ENCODE measurements around the gene TOM1L1.
A peak's percentile ranks its signal among the peaks of the same experiment; 100 is the strongest.

TOM1L1 gene

DNA sequence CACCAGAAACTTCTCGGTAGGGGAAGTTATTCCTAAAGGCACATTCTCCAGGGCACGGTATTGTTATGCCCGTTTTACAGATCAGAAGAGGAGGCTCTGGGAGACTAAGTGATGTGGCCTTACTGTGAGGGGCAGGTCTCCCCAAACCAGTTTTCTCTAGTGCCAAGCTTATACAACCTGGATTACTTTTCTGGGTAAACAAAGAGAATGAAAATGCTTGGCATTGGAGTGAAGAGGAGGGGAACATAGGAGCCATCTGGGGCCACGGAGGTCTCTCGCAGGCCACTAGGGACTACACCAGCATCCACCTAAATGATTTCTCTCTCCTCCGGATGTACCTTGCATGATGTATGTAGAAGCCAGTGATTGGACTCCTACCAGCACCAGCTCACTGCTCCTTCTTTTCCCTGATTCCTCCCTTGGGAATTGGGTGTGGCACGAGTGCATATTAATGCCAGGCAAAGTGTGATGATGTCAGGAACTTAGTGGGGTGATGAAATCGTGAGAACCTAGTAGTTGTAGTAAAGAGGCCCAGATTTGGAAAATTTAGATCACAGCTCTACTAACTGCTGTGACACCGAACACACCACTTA, 674 bp downstream of the TOM1L1 start (continued):
- TF ChIP-seq, protein P1, sequence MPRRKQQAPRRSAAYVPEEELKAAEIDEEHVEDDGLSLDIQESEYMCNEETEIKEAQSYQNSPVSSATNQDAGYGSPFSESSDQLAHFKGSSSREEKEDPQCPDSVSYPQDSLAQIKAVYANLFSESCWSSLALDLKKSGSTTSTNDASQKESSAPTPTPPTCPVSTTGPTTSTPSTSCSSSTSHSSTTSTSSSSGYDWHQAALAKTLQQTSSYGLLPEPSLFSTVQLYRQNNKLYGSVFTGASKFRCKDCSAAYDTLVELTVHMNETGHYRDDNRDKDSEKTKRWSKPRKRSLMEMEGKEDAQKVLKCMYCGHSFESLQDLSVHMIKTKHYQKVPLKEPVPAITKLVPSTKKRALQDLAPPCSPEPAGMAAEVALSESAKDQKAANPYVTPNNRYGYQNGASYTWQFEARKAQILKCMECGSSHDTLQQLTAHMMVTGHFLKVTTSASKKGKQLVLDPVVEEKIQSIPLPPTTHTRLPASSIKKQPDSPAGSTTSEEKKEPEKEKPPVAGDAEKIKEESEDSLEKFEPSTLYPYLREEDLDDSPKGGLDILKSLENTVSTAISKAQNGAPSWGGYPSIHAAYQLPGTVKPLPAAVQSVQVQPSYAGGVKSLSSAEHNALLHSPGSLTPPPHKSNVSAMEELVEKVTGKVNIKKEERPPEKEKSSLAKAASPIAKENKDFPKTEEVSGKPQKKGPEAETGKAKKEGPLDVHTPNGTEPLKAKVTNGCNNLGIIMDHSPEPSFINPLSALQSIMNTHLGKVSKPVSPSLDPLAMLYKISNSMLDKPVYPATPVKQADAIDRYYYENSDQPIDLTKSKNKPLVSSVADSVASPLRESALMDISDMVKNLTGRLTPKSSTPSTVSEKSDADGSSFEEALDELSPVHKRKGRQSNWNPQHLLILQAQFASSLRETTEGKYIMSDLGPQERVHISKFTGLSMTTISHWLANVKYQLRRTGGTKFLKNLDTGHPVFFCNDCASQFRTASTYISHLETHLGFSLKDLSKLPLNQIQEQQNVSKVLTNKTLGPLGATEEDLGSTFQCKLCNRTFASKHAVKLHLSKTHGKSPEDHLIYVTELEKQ (tag by site-specific recombination; IDR thresholded peaks at IDR 0.05; ENCODE audit: borderline replicate concordance): no peak
- no peak for TF ChIP-seq GLI4 (tag by site-specific recombination; IDR thresholded peaks at IDR 0.05)
- TF ChIP-seq SCRT2 (tag by site-specific recombination; IDR thresholded peaks at IDR 0.05): no peak
- no peak for TF ChIP-seq SETDB1 (IDR thresholded peaks at IDR 0.05; ENCODE audit: insufficient read length, low read length)
- TF ChIP-seq ZNF10 (tag by site-specific recombination; IDR thresholded peaks at IDR 0.05): 0 out of 2 replicates have a peak, but pooled peaks have one; percentile 58
- TF ChIP-seq ZNF624 (tag by site-specific recombination; IDR thresholded peaks at IDR 0.05): no peak
- TF ChIP-seq, protein P2, sequence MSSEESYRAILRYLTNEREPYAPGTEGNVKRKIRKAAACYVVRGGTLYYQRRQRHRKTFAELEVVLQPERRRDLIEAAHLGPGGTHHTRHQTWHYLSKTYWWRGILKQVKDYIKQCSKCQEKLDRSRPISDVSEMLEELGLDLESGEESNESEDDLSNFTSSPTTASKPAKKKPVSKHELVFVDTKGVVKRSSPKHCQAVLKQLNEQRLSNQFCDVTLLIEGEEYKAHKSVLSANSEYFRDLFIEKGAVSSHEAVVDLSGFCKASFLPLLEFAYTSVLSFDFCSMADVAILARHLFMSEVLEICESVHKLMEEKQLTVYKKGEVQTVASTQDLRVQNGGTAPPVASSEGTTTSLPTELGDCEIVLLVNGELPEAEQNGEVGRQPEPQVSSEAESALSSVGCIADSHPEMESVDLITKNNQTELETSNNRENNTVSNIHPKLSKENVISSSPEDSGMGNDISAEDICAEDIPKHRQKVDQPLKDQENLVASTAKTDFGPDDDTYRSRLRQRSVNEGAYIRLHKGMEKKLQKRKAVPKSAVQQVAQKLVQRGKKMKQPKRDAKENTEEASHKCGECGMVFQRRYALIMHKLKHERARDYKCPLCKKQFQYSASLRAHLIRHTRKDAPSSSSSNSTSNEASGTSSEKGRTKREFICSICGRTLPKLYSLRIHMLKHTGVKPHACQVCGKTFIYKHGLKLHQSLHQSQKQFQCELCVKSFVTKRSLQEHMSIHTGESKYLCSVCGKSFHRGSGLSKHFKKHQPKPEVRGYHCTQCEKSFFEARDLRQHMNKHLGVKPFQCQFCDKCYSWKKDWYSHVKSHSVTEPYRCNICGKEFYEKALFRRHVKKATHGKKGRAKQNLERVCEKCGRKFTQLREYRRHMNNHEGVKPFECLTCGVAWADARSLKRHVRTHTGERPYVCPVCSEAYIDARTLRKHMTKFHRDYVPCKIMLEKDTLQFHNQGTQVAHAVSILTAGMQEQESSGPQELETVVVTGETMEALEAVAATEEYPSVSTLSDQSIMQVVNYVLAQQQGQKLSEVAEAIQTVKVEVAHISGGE (tag by site-specific recombination; conservative IDR thresholded peaks at IDR 0.05; ENCODE audit: low read depth): peak; percentile 12; the same call in 1 of the 2 replicates
- 0 out of 2 replicates have a peak, but pooled peaks have one; percentile 7 for TF ChIP-seq GFI1B (tag by site-specific recombination; IDR thresholded peaks at IDR 0.05)
- TF ChIP-seq, protein P3, sequence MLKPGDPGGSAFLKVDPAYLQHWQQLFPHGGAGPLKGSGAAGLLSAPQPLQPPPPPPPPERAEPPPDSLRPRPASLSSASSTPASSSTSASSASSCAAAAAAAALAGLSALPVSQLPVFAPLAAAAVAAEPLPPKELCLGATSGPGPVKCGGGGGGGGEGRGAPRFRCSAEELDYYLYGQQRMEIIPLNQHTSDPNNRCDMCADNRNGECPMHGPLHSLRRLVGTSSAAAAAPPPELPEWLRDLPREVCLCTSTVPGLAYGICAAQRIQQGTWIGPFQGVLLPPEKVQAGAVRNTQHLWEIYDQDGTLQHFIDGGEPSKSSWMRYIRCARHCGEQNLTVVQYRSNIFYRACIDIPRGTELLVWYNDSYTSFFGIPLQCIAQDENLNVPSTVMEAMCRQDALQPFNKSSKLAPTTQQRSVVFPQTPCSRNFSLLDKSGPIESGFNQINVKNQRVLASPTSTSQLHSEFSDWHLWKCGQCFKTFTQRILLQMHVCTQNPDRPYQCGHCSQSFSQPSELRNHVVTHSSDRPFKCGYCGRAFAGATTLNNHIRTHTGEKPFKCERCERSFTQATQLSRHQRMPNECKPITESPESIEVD (tag by site-specific recombination; IDR thresholded peaks at IDR 0.05): peak; percentile 9; the same call in 1 of the 2 replicates
- TF ChIP-seq ZNF701 (tag by site-specific recombination; IDR thresholded peaks at IDR 0.05): no peak
- no peak for TF ChIP-seq ZNF174 (tag by site-specific recombination; IDR thresholded peaks at IDR 0.05)
- TF ChIP-seq ZNF274 (IDR thresholded peaks at IDR 0.05; ENCODE audit: low read length): no peak
- TF ChIP-seq ZNF274 (tag by site-specific recombination; IDR thresholded peaks at IDR 0.05; ENCODE audit: borderline replicate concordance): no peak
- no peak for TF ChIP-seq ZNF48 (tag by site-specific recombination; IDR thresholded peaks at IDR 0.05)
- no peak for TF ChIP-seq ZNF571 (tag by site-specific recombination; IDR thresholded peaks at IDR 0.05)
- no peak for TF ChIP-seq ZNF426 (tag by site-specific recombination; IDR thresholded peaks at IDR 0.05)
- TF ChIP-seq, protein P4, sequence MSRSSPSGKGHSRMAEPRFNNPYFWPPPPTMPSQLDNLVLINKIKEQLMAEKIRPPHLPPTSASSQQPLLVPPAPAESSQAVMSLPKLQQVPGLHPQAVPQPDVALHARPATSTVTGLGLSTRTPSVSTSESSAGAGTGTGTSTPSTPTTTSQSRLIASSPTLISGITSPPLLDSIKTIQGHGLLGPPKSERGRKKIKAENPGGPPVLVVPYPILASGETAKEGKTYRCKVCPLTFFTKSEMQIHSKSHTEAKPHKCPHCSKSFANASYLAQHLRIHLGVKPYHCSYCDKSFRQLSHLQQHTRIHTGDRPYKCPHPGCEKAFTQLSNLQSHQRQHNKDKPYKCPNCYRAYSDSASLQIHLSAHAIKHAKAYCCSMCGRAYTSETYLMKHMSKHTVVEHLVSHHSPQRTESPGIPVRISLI (tag by site-specific recombination; IDR thresholded peaks at IDR 0.05): no peak
- TF ChIP-seq ZNF473 (tag by site-specific recombination; IDR thresholded peaks at IDR 0.05): no peak
- TF ChIP-seq, protein P5, sequence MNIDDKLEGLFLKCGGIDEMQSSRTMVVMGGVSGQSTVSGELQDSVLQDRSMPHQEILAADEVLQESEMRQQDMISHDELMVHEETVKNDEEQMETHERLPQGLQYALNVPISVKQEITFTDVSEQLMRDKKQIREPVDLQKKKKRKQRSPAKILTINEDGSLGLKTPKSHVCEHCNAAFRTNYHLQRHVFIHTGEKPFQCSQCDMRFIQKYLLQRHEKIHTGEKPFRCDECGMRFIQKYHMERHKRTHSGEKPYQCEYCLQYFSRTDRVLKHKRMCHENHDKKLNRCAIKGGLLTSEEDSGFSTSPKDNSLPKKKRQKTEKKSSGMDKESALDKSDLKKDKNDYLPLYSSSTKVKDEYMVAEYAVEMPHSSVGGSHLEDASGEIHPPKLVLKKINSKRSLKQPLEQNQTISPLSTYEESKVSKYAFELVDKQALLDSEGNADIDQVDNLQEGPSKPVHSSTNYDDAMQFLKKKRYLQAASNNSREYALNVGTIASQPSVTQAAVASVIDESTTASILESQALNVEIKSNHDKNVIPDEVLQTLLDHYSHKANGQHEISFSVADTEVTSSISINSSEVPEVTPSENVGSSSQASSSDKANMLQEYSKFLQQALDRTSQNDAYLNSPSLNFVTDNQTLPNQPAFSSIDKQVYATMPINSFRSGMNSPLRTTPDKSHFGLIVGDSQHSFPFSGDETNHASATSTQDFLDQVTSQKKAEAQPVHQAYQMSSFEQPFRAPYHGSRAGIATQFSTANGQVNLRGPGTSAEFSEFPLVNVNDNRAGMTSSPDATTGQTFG (tag by site-specific recombination; IDR thresholded peaks at IDR 0.05; ENCODE audit: borderline replicate concordance): no peak
- TF ChIP-seq KLF1 (tag by site-specific recombination; IDR thresholded peaks at IDR 0.05): peak; percentile 79
- no peak for TF ChIP-seq ZFP41 (tag by site-specific recombination; IDR thresholded peaks at IDR 0.05; ENCODE audit: borderline replicate concordance)
- TF ChIP-seq ZNF521 (tag by site-specific recombination; IDR thresholded peaks at IDR 0.05): no peak
- no peak for TF ChIP-seq ZNF133 (tag by site-specific recombination; IDR thresholded peaks at IDR 0.05)
- TF ChIP-seq ZNF146 (tag by site-specific recombination; IDR thresholded peaks at IDR 0.05): no peak
- no peak for TF ChIP-seq ZNF350 (tag by site-specific recombination; IDR thresholded peaks at IDR 0.05)
- peak; percentile 66; the same call in 1 of the 2 replicates for TF ChIP-seq ZNF660 (tag by site-specific recombination; IDR thresholded peaks at IDR 0.05)
- no peak for TF ChIP-seq SCRT1 (tag by site-specific recombination; IDR thresholded peaks at IDR 0.05; ENCODE audit: borderline replicate concordance)
- TF ChIP-seq ZNF623 (tag by site-specific recombination; IDR thresholded peaks at IDR 0.05): no peak
- no peak for TF ChIP-seq ZNF830 (tag by site-specific recombination; IDR thresholded peaks at IDR 0.05; ENCODE audit: low read depth)
